NB4 (cell line): ENCODE data around the gene DIO2.

ENCODE experiments used
- CTCF ChIP-seq: IDR thresholded peaks from one replicate; pipeline ENCODE4 v1.5.1; 2012; ENCODE audit warnings: low read depth, low read length
- MYC ChIP-seq: IDR thresholded peaks from 2 replicates; pipeline ENCODE4 v1.6.1; 2011; ENCODE audit warnings: low read depth, low read length

GRCh38 chr14:80206351-80207080 lies 4.8 kb downstream of the DIO2 start:
- no peak for TF ChIP-seq MYC
- no peak for TF ChIP-seq CTCF
